Tibial artery (tissue), 4 donors: ENCODE measurements around the gene PPP2R3C.
A peak's percentile ranks its signal among the peaks of the same experiment; 100 is the strongest.
"Not testable (repeated sequence)": the region's sequence is repeated elsewhere in the genome, so short reads cannot be mapped to it uniquely, and the experiment has no call there.

Experiments used
- DNase-seq, 2 donors: peaks; one replicate each; pipeline ENCODE4 v3.0.0-alpha.2; 2019
- H3K27ac ChIP-seq, 2 donors: fragments of 200-600 bp; sonication (generic) in 1 of 2; 1 replicate in 1 of 2; 2 replicates in 1 of 2; pipeline ENCODE4 v1.5.1; 2018 to 2019; ENCODE audit warnings: mild to moderate bottlenecking in 1 of 2
- H3K27me3 ChIP-seq, 2 donors: fragments of 200-600 bp; sonication (generic) in 1 of 2; one replicate each; pipeline versions ENCODE4 v1.5.1 to v1.6.0; 2016 to 2019
- H3K36me3 ChIP-seq, 3 donors: fragments of 200-600 bp; sonication (generic) in 2 of 3; one replicate each; pipeline ENCODE4 v1.5.1; 2016 to 2019; ENCODE audit warnings: mild to moderate bottlenecking in 2 of 3
- H3K4me1 ChIP-seq, 4 donors: fragments of 200-600 bp; sonication (generic) in 2 of 4; 1 replicate in 3 of 4; 2 replicates in 1 of 4; pipeline ENCODE4 v1.5.1; 2016 to 2019
- H3K4me3 ChIP-seq, 2 donors: fragments of 200-600 bp; sonication (generic) in 1 of 2; 1 replicate in 1 of 2; 2 replicates in 1 of 2; pipeline ENCODE4 v1.5.1; 2018 to 2019; ENCODE audit warnings: mild to moderate bottlenecking in 2 of 2
- H3K9me3 ChIP-seq, 3 donors: fragments of 200-600 bp; sonication (generic) in 1 of 3; one replicate each; pipeline ENCODE4 v1.5.1; 2016 to 2019
- intact Hi-C: fragments of 100-400 bp; cut with DNase I; formaldehyde crosslinking; loops from one replicate; pipeline ENCODE4 v1.15.0; 2023; ENCODE audit warnings: low total_unique reads
- TF ChIP-seq, protein P1 (sequence below), 2 experiments: fragments of 200-600 bp in 1 of 2; fragments of 450-650 bp in 1 of 2; IDR thresholded peaks; one replicate each; pipeline ENCODE4 v1.5.1; 2017 to 2019; ENCODE audit warnings: antibody characterized with exemption in 2 of 2, mild to moderate bottlenecking in 1 of 2, moderate library complexity in 1 of 2

Gene PPP2R3C

DNA sequence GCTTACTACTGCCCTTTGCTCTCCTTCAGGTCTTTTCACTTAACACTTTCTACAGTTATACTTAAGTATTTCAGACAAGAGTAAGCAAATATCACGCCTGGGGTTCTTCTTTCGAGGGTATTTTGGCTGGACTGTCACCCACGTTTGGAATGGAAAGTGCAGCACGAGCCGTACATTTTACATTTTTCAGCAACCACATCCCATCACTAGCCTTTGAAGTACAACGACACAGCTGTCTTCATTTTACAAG is 76.1 kb downstream of the PPP2R3C start:
- H3K4me1 ChIP-seq = peaks cover 0 to 44% (median 20%) of the 10 kb centered on the region in 4 donors
- H3K27me3 ChIP-seq = no peaks in the 10 kb centered on the region
- peak overlapping the region; percentile 70 to 82 for H3K4me3 ChIP-seq
- intact Hi-C loops = loop anchor here (5.0 to 10.0 kb wide), 4 partner anchors 63 to 289 kb away; partner anchors contain the start of genes PPP2R3C, PRORP and SRP54
- no peak for DNase-seq
- no peaks in the 10 kb centered on the region for H3K9me3 ChIP-seq
- H3K27ac ChIP-seq = peak overlapping the region; percentile 96 to 97
- TF ChIP-seq, protein P1, sequence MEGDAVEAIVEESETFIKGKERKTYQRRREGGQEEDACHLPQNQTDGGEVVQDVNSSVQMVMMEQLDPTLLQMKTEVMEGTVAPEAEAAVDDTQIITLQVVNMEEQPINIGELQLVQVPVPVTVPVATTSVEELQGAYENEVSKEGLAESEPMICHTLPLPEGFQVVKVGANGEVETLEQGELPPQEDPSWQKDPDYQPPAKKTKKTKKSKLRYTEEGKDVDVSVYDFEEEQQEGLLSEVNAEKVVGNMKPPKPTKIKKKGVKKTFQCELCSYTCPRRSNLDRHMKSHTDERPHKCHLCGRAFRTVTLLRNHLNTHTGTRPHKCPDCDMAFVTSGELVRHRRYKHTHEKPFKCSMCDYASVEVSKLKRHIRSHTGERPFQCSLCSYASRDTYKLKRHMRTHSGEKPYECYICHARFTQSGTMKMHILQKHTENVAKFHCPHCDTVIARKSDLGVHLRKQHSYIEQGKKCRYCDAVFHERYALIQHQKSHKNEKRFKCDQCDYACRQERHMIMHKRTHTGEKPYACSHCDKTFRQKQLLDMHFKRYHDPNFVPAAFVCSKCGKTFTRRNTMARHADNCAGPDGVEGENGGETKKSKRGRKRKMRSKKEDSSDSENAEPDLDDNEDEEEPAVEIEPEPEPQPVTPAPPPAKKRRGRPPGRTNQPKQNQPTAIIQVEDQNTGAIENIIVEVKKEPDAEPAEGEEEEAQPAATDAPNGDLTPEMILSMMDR (IDR thresholded peaks at IDR 0.05) = no peak
- H3K36me3 ChIP-seq = peaks cover 0 to 3% (median 0%) of the 10 kb centered on the region in 3 donors

DNA sequence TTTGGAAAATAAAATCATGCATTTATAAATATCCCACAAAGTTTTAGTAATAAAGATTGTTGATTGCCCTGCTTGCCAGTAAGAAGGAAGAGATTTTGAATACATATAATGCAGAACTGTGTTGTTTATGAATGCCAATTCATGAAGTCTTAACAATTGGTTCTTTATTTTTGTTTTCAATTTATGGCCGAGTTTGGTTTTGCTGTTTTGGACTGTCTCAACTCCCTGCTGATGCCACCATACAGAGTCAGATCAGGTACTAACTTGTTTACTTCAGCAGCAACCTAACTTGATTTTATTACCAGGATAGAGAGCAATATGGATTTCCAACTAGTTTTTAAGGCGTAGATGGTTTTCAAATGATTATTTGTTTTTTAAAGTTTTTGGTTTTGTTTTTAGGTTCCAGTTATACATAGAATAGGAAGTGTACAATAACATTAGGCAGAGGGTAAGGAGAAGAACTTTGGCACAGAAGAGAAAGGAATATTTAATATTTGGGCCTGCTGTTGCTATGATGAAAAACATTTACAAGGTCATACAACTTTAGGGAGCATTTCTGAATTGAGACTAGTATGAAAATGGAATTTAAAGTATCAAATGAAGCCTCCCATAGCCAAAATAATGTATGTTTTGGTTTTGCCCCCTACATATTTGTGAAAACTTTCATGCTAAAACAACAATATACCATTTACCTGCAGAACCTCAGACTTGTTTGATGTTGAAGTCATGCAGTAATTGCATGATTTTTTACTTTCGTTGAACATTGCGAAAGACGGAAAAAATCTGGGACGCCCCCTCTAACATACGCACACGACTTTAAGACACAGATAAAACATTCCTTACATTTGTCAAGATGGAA is 76.6 kb downstream of the PPP2R3C start:
- H3K4me3 ChIP-seq = peak overlapping the region; percentile 70 to 82
- no peak for DNase-seq
- H3K27me3 ChIP-seq = no peaks in the 10 kb centered on the region
- H3K4me1 ChIP-seq = peaks cover 0 to 38% (median 15%) of the 10 kb centered on the region in 4 donors
- no peaks in the 10 kb centered on the region for H3K9me3 ChIP-seq
- H3K27ac ChIP-seq = peak overlapping the region; percentile 96 to 97
- intact Hi-C loops = loop anchor here (5.0 to 10.0 kb wide), 4 partner anchors 63 to 290 kb away; partner anchors contain the start of genes PPP2R3C, PRORP and SRP54
- H3K36me3 ChIP-seq = peaks cover 0 to 3% (median 0%) of the 10 kb centered on the region in 3 donors
- TF ChIP-seq, protein P1 (IDR thresholded peaks at IDR 0.05) = no peak

DNA sequence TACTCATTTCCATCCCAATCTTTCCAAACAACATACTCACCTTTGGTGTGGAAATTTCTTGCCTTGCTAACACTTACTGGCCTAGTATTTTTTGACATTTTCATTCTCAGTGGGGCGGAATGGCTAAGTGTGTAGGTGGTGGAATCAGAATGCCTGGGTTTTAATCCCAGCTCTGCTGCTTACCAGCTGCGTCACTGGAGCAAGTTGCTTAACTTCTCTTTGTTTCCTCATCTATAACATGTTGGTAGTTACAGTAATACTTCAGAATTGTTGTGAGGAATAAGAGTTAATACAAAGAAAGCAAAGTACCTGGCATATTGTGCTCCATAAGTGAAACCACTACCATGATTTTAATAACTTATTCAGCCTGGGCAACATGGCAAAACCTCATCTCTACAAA is 78.7 kb downstream of the PPP2R3C start:
- DNase-seq = no peak
- H3K27ac ChIP-seq = no peak overlapping the region
- H3K4me3 ChIP-seq = no peak overlapping the region
- no peaks in the 10 kb centered on the region for H3K9me3 ChIP-seq
- TF ChIP-seq, protein P1 (IDR thresholded peaks at IDR 0.05) = no peak
- peaks cover 0 to 19% (median 9%) of the 10 kb centered on the region in 4 donors for H3K4me1 ChIP-seq
- intact Hi-C loops = loop anchor here (10.0 kb wide), 1 partner anchor 292 kb away; no protein-coding TSS in a partner anchor
- no peaks in the 10 kb centered on the region for H3K27me3 ChIP-seq
- H3K36me3 ChIP-seq = no peaks in the 10 kb centered on the region

DNA sequence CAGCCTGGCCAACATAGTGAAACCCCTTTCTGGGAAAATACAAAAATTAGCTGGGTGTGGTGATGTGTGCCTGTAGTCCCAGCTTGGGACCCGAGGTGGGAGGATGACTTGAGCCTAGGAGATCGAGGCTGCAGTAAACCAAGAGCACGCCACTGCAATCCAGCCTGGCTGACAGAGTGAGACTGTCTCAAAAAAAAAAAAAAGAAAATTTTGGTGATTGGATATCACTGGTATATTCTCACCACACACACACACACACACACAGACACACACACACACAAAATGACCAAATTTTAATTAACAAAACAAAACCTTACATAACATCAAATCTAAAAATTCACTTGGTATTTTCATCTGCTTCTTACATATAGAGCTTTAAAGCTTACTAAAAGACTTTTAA is 79.2 kb downstream of the PPP2R3C start:
- TF ChIP-seq, protein P1 (IDR thresholded peaks at IDR 0.05) = no peak
- Histone ChIP-seq H3K27ac (no peak overlapping the region), H3K27me3 (no peaks in the 10 kb centered on the region), H3K4me3 (no peak overlapping the region), H3K9me3 (no peaks in the 10 kb centered on the region), H3K36me3 (no peaks in the 10 kb centered on the region), H3K4me1 (peaks cover 0 to 15% (median 7%) of the 10 kb centered on the region in 4 donors)
- DNase-seq = no peak
- intact Hi-C loops = loop anchor here (10.0 kb wide), 1 partner anchor 292 kb away; no protein-coding TSS in a partner anchor

DNA sequence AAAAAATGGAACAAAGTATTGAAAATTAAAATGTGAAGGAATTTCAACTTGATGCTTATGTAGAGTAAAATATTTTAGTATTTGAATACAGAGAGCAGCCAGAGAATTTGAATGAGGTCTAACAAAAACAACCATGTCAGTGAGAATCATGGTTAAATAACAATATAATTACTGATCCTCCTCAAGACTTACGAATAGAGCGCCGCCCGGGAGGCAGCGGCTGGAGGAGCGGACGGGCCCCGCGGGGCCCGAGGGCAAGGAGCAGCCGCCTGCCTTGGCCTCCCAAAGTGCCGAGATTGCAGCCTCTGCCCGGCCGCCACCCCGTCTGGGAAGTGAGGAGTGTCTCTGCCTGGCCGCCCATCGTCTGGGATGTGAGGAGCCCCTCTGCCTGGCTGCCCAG is 83.5 kb downstream of the PPP2R3C start:
- peaks cover 0 to 13% (median 13%) of the 10 kb centered on the region in 3 donors for H3K36me3 ChIP-seq
- H3K9me3 ChIP-seq, H3K4me3 ChIP-seq, H3K4me1 ChIP-seq, H3K27ac ChIP-seq, intact Hi-C loops, DNase-seq, H3K27me3 ChIP-seq: not testable (repeated sequence)
